NB4 (cell line): ENCODE results near the gene ARHGAP20.

Source experiments
- CTCF ChIP-seq: IDR thresholded peaks from one replicate; pipeline ENCODE4 v1.5.1; 2012; ENCODE audit warnings: low read depth, low read length
- MYC ChIP-seq: IDR thresholded peaks from 2 replicates; pipeline ENCODE4 v1.6.1; 2011; ENCODE audit warnings: low read depth, low read length
- POLR2A ChIP-seq: IDR thresholded peaks from 2 replicates; pipeline ENCODE4 v1.6.1; 2011; ENCODE audit warnings: mild to moderate bottlenecking; ENCODE audit not compliant: insufficient read length; ENCODE audit errors: extremely low read depth

- no peak for TF ChIP-seq CTCF
- no peak for TF ChIP-seq POLR2A
- TF ChIP-seq MYC = no peak
Measured at GRCh38 chr11:110747531-110747930, 35.3 kb upstream of the ARHGAP20 start.
